Inflammatory macrophage treated with lipopolysaccharide for 1 hour (primary cell): ENCODE measurements around the gene ATP1A1.

Source experiments
- DNase-seq, 2 donors: peaks; one replicate each; pipeline ENCODE4 v3.0.0-alpha.2; 2020 to 2022

Gene ATP1A1

DNA sequence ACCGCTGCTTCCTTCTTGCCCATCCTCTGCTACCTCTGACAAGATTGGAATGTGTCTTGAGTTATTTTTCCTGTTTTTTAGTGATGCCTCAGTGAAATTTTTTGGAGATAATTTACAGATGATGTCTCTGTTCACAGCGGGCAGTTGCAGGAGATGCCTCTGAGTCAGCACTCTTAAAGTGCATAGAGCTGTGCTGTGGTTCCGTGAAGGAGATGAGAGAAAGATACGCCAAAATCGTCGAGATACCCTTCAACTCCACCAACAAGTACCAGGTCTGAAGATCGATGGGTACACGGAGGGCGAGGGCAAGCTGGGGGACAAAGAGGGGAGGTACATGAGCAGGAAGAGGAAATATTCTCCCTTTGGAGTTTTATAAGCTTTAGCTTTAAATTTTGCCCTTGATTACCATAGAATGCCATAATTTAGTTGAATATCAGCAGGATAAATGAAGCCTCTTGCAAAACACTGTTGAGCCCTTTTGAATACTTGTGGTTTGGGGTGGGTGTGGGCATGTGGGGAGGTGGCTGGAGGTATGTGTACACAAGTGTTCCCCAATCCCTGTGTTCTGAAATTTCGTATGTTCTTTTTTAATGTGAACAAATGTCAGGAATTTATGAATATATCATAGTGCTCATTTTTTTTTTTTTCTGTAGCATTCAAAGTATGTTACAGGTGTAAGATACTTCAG is 19.8 kb downstream of the ATP1A1 start:
- DNase-seq: no peak

DNA sequence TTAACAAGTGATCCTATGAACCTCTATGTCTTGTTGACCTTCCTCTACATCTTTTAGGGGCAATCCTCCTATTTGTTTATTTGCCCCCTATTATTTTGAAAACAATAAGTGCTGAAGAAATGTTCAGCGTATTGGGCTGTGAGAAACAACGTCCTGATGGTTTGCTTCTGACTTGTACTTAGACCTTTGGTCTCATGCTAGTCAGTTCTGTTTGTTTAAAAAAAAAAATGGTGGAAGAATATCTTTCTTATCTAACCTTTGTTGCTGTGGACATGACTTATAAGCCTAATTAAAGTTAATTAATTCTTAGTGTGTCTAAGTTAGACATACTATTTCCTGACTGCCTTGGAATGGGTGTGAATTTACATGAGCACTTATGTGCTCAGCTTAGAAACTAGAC is 20.7 kb downstream of the ATP1A1 start:
- DNase-seq: no peak

DNA sequence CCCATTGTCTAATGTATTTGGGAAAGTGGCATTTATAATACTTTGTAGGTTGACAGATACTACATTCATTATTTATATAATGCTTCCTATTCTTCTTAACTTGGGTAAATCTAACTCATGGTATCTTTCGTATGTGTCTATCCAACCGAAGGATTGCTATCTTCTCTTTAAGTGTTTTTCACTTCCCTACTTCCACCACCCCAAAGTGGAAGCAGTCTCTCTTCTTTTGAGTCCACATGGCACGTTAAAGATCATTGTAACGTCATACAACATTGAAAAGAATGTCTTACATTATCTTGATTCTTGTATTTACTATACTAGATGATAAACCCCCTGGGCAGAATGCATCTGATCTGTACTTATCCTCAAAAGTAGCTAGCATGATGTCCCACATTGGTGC is 21.2 kb downstream of the ATP1A1 start:
- DNase-seq: no peak

DNA sequence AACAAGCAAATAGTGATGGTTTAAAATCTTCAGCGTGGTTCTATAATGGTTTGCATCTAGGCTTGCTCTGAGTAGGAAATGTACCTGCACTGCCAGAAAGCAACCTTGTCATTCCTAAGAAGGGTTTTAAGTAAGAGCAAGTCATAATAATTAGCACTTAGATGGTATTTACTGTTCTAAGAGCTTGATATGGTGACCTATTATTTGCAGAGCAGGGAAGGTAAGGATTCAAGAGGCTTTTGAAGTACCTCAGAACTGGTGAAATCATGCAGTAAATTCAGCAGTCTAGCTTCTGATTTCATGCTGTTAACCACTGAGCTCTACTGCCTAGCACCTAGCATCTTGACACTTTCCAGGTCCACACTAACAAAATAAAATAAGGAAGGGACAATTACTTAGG is 23.7 kb downstream of the ATP1A1 start:
- DNase-seq: no peak

DNA sequence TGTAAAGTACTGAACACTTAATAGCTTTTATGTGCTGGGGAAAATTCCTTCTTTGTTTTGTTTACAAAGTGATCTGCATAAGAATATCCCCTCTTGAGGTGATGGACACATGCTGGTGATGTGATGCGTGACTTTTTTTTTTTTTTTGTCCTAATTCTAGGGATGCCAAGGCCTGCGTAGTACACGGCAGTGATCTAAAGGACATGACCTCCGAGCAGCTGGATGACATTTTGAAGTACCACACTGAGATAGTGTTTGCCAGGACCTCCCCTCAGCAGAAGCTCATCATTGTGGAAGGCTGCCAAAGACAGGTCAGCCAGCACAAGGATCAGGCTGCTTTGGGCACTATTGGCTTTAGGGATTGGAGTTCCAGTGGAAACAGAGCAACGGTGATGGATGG is 24.7 kb downstream of the ATP1A1 start:
- no peak for DNase-seq

DNA sequence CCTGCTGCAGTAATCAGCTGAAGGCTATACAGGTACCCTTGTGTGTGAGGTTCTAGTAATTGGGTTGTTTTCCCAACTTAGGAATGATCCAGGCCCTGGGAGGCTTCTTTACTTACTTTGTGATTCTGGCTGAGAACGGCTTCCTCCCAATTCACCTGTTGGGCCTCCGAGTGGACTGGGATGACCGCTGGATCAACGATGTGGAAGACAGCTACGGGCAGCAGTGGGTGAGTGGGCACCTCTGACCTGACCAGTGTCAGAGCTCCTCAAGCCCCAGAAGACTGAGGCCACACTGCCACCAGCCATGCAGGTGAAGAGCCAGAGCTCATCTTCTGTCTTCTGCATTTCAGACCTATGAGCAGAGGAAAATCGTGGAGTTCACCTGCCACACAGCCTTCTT is 27.7 kb downstream of the ATP1A1 start:
- no peak for DNase-seq

DNA sequence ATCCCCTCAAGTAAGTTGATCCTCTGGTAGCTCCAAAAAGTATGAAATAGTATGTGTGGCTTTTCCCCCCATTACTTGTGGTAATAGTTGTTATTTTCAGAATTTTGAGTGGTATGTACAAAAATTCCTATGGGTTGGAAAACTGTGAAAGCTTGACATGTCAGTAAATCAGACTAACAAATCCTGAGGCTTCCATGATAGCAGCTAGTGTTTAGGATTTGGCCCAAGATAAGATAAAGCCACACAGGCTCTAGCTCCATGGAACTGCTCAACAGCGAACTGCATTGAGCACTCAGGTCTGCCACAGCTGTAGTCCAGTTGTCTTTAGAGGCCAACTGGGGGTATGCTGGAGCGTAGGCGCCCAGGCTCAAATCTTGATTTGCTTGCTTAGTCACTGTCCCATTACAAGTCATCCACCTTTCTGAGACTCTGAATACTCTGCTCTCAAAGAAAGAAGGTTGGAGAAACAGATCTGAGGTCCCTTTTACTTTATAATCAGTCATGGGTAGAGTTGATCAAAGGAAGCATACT is 28.7 kb downstream of the ATP1A1 start:
- no peak for DNase-seq

DNA sequence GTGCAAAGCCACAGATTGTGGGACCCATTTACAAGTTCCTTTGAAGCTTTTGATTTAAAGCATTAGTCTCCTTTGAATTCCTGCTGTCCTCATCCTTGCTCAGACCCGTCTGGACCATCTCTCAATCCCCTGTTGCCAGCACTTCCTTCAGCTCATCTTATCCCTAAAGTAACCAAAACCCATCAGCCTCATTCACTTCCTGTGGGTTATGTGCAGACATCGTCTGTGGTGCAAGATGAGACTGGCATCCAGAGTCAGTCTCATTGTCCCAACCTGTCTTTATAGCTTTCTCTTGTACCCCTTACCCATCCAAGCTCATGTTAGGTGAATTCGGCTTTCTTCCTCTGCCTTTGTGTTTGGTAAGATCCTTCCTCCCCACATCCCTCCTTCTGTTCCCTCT is 29.3 kb downstream of the ATP1A1 start:
- DNase-seq: no peak

DNA sequence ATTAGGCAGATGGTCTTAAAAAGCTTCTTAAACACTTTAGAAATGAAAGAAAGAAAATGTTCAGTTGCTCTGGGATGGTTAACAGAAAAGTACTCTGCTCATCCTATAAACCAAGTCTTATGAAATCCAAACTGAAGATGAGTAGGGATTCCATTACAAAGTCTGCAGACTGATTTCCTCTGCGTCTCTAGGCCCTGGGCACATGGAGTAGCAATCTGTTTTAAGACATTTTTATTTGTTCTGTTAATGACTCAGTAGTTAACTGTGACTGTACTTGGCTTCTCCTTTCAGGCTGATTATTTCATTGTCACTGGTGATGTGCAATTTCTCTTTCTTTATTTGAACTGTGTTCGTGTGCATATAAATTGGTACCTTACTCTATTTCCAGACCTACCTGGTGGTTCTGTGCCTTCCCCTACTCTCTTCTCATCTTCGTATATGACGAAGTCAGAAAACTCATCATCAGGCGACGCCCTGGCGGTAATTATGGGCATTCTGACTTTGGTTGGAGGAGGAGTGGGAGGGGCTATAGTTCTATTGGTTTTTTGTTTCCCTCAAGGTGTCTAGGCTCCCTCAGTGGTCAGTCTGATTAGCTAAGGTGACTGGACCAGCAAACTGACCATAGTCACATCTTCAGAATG is 30.6 kb downstream of the ATP1A1 start:
- no peak for DNase-seq

DNA sequence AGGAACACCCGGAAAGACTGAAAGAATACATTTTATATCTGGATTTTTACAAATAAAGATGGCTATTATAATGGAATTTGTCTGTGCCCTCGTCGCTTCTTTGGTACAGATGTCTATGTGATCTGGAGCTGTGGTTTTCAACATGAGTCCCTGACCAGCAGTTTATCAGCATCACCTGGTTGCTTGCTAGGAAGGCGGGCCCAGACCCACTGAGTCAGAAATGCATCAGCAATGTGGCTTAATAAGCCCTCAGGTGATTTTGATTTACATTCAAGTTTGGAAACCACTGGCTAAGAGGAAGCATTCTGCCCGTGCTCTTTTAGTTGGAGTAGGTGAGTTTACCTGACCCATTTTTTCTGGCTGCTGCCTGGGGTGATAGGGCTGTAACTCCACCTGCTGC is 31.7 kb downstream of the ATP1A1 start:
- no peak for DNase-seq

DNA sequence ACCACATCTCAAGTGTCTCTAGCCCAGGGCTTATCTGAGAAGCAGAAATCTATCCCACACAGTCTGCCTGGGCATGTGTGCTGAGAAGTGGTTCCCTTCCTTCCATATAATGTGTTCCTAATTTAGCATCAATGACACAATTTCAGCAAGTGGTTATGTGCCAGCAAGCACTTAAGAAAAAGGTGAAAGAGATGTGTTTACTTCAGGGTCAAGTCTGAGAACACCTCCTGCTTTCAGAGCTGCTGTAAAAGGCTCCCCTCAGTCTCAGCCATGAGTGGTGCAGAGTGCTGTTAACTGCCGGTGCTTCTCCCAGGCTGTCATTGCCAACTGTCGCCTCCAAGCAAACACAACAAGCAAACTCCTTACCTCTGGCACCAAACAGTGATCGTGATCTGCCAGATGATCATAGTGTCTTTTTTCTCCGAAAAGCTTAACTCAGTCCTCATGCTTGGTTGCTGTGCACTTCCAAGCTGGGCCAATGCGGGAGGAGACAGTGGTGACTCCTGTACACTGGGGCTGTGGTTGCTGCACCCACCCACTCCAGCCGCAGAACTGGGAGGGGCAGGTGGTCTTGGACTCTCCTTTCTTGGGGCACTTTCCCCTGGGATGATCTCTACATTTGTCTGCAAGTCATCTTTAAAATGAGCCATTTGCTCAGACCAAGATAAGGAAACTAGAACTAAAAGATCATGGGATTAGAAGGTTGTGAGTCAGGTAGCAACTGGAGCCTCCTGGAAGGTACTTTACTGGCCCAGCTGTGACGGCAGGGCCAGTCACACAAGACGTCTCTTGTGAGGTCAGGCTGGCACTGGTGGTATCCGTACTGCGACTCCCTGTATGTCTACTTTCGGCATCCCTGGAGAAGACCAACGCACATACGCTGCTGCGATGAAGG is 32.4 kb downstream of the ATP1A1 start:
- no peak for DNase-seq

DNA sequence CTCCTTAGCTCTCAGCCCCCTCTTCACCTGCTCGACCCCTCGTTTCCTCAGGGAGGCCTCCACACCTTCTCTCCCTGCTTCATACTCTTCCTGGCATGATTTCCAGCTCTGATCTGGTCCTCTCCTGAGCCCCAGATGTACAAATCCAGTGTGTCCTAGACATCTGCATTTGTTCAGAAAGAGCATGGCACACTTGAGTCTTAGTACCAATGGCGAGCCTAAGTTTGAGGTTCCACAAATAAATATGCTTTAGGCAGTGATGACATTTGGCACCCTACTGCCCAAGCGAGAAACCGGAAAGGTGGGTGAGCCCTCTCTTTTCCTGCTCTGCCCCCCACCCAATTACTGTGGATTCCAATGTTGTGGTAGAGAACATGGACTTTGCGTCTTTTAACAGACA is 34.0 kb downstream of the ATP1A1 start:
- no peak for DNase-seq

DNA sequence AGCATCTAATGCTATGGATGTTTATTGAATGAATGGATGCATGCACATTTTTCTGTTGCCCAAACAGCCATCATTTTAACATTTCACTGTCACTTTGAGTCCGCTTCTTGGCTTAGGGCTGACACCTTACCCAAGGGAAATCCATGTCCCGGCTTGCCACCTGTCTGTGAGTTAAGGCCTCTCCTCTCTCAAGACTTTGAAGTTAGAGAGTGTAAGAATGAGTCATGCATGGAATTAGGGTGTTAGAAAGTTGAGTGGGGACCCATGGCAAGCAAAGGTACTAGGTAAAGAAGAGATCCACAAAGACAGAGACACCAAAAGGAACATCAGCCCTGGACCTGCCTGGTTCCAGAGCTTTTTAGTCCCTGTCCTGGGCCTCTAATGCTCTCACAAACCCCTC is 35.1 kb downstream of the ATP1A1 start:
- DNase-seq: no peak

DNA sequence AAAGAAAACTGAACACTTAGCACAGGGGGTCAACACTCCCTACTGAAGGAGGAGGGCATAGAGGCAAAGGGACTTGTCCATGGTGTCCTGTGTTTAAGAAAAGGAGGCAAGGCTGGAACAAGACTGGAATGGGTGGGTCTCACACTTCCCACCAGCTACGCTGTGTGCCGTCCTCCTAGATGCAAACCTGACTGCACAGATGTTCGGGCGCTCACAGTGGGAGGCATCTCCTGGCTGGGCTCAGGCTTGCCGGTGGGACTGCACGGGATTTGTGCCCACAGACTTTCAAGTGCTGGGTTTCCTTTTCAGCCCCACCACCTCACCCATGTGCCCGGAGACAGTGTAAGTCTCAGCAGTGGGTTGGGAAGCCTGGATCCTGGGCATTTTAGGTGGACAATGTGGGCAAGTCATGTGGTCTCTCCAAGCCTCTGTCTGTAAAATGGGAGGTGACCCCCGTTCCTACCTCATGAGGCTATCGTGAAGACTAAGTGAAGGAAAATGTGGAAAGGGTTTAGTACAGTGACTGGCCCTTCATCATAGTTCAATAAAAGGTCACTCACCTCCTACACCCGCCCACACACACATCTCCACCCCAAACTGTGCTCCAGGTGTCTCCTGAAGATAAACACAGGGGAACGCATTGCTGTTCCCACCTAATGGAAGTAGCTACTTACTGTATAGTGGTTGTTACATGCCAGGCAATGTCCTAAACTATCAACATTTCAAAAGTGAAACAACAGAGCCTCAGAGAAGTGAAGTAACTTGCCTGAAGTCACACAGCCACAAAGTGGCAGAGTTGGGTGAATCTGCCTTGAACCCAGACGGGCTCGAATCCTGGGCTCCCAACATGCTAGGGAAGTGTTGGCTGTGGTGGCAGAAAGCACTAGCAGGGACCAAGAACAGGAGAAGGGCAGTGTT is 36.0 kb downstream of the ATP1A1 start:
- no peak for DNase-seq

DNA sequence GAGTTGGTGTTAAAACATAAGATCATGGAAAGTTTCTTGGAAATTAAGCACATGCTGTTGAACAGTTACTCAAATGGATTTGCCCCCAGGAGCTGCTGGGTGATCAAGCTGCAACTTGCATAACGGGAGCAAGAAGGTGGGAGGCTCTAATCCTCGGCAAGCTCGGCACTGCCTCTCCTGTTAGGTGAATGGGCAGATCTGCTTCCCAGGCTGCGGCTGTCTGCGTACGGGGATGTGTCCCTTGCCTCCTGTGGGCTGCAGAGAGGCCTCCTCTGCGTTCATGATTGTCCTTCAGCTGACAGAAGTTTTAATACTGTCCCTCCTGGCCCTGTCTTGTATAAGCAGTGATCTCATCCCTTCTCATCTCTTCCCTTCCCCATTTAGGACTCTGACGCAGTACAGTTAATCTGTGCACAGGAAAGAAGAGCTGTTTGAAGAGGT is 36.7 kb downstream of the ATP1A1 start:
- DNase-seq: no peak

DNA sequence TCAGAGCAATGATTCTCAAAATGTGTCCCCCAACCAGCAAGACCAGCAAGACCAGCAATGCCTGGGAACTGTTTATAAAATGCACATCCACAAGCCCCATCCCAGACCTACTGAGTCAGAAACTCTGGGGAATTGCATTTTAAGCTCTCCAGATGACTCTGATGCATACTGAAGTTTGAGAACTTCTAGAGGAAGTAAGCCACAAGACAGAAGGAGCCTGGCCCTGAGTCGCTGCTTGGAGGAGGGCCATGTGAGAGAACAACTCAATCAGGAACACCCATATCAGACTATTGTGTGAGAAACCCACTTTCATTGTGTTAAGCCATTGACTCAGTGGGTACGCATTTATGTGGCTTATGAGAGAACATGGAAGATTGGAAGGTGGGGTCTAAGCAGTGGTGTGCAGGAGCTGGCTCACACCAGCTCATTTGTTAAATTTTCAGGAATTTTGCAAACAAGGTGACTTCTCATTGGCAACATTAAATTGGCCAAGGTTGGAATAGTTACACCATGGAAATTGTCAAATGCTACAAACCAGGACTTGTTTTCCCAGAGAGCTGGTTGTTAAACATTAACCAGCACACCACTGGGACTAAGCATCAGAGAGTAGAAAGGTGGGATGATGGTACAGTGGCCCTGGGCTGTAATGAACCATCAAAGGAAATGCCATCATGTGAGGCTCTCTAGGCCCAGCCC is 38.9 kb downstream of the ATP1A1 start:
- DNase-seq: peak; percentile 24 to 64

DNA sequence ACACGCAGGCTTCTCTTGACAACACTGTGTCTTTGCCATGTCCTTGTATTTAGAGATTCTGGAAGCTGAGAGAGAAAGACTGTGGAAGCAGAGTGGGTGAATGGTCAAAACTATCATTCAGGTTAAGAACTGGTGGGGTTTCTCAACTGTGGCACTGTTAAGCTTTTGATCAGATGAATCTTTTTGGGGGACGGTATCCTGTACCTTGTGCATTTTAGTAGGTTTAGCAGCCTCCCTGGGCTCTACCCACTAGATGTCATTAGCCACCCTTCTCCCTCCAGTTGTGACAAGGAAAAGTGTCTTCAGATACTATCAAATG is 39.4 kb downstream of the ATP1A1 start:
- DNase-seq: no peak

DNA sequence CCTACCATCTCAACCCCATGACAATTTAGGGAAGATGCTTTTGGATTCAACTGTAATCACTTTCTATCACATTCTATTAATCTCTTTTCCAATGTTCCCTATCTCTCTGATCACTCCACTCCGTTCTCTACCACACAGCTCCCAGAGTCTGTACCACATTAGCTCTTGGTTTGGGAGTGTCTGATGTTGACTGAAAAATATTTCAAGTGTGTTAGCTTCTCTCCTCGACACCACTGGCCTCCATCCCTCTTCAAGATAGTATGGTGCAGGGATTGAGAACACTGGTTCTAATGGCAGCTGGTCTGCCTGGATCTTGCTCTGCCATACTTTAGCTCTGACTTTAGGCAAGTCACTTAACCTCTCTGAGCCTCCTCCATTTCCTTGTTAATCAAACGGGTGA is 39.9 kb downstream of the ATP1A1 start:
- DNase-seq: no peak

DNA sequence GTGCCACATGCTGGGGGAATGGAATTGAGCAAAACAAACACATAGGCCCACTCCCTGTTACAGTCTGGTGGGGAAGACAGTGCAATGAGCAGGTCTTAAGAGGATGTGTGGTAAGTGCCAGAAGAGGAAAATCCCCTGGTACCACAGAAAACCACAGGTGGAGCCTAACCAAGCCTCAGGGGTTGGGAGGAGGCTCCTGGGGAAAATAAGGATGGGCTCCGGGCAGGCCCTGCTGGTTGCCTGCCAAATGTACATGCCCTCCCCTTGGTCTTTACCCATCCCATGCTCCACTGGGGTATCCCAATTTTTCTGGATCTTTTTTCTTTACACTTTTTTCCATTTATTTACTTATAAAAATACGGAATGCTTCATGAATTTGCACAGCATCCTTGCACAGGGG is 40.4 kb downstream of the ATP1A1 start:
- DNase-seq: no peak

DNA sequence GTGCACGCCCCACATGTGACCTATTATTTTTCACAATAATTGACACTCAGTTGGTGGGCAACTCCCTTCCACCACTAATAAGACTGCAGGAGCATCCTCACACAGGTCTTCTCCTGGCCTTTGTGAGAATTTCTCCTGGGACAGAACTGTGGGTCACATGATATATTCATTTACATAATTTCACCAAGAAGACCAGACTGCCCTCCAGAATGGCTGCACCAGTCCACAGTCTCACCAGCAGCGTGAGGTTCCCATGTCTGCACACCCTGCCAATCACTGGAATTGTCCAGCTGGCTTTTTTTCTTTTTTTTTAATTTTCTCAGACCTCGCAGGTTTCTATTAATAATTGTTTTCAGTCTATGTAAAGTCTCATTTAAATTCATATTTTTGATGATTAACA is 41.3 kb downstream of the ATP1A1 start:
- DNase-seq: no peak

DNA sequence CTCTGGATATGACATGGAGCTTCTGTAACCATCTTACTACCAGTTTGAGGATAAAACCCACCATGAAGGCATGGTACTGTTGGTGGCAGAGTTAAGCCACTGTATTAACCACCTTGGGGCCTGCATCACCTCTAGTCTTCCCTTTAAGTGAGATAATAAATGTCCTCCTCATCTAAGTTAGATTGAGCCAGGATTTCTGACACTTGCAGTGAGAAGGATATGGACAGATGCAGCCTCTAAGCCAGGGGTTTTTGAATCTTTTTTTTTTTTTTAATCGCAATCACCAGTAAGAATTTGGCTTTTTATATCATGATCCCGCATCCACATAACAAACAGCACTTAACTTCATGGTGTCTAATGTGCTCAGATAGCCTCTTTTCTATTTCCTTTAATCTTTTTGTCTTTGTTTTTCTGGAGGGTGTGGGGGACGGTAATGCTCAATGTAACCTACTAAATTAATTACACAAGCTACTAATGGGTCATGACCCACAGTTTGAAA is 42.2 kb downstream of the ATP1A1 start:
- DNase-seq: no peak
